GM13976 (cell line): ENCODE data around the gene NRROS.

Source experiments
- DNase-seq: peaks from one replicate; pipeline ENCODE4 v3.0.0; 2012; ENCODE audit warnings: low spot score
- CTCF ChIP-seq: IDR thresholded peaks from 2 replicates; pipeline ENCODE4 v1.5.1; 2012; ENCODE audit warnings: borderline replicate concordance, mild to moderate bottlenecking; ENCODE audit not compliant: insufficient read depth; ENCODE audit errors: extremely low read depth, missing control alignments, control extremely low read depth
- in situ Hi-C: fragments of 300-500 bp; cut with MboI; formaldehyde crosslinking; loops from one replicate; pipeline ENCODE4 v1.12.0; 2022; ENCODE audit warnings: low sequenced_read_pairs, mixed read lengths, inconsistent platforms; ENCODE audit not compliant: unreplicated experiment

Gene NRROS

GRCh38 chr3:196706327-196706726 lies 66.8 kb downstream of the NRROS start:
- DNase-seq, result no peak
- in situ Hi-C loops, result no loop called here
- TF ChIP-seq CTCF, result no peak

- in situ Hi-C loops, result no loop called here
- no peak for DNase-seq
- TF ChIP-seq CTCF, result no peak
Measured at GRCh38 chr3:196706731-196707130, 67.2 kb downstream of the NRROS start.

- in situ Hi-C loops, result no loop called here
- TF ChIP-seq CTCF, result no peak
- no peak for DNase-seq
Measured at GRCh38 chr3:196707566-196707965, 68.1 kb downstream of the NRROS start.

GRCh38 chr3:196708467-196708866 lies 69.0 kb downstream of the NRROS start:
- TF ChIP-seq CTCF, result no peak

More at GRCh38 chr3:196708467-196708866, 69.0 kb downstream of the NRROS start:
- DNase-seq, result no peak
- in situ Hi-C loops, result no loop called here
